ENCODE data around the gene SF3A2.

Gene SF3A2

GRCh38 chr19:2237051-2237868, 636 bp downstream of the SF3A2 start:
- H3K4me3 ChIP-seq (ENCODE audit: low read depth, low read length), result peak overlapping the region; percentile 84
- H3K4me1 ChIP-seq (ENCODE audit: control insufficient read depth, insufficient read depth, low read length), result peaks cover 4% of the 10 kb centered on the region; the same call in 1 of the 2 replicates
- no peaks in the 10 kb centered on the region for H3K9me3 ChIP-seq (ENCODE audit: control insufficient read depth, insufficient read depth, low read depth, low read length)
- H3K27ac ChIP-seq (ENCODE audit: extremely low read depth, low read depth, low read length), result peak overlapping the region; percentile 95
- ChIA-PET CTCF (interaction anchor here (0.6 to 4.5 kb wide), 9 partner anchors 22 to 400 kb away, joined by 3 to 29 read pairs (median 3); no protein-coding TSS in a partner anchor), POLR2A (interaction anchor here (0.5 to 2.5 kb wide), 3 partner anchors 12 to 81 kb away, joined by 3 to 14 read pairs (median 5); partner anchors contain the start of gene AMH)
- peaks cover 4 to 51% of the 10 kb centered on the region in 2 experiments; a peak in 2 of 3 replicates for H3K36me3 ChIP-seq (ENCODE audit: control insufficient read depth in 2 of 2, insufficient read depth in 1 of 2, low read length in 2 of 2)
- TF ChIP-seq SCRT1 (tag by site-specific recombination; IDR thresholded peaks at IDR 0.05; ENCODE audit: borderline replicate concordance) (no peak), ZSCAN23 (tag by site-specific recombination; IDR thresholded peaks at IDR 0.05) (0 out of 2 replicates have a peak, but pooled peaks have one; percentile 7), ZFP69B (tag by site-specific recombination; IDR thresholded peaks at IDR 0.05) (no peak; the same call in 1 of the 2 replicates), ZIC2 (tag by site-specific recombination; IDR thresholded peaks at IDR 0.05) (peak; percentile 63; the same call in 1 of the 2 replicates), ZXDB (tag by site-specific recombination; IDR thresholded peaks at IDR 0.05) (peak; percentile 5; the same call in 1 of the 2 replicates), KLF1 (tag by site-specific recombination; IDR thresholded peaks at IDR 0.05) (no peak), PRDM10 (tag by site-specific recombination; IDR thresholded peaks at IDR 0.05) (no peak), ZSCAN30 (tag by site-specific recombination; IDR thresholded peaks at IDR 0.05) (peak; percentile 1; the same call in 1 of the 2 replicates), ZBTB6 (tag by site-specific recombination; IDR thresholded peaks at IDR 0.05) (0 out of 2 replicates have a peak, but pooled peaks have one; percentile 7), TSHZ1 (tag by site-specific recombination; IDR thresholded peaks at IDR 0.05; ENCODE audit: borderline replicate concordance) (no peak), ZNF184 (tag by site-specific recombination; IDR thresholded peaks at IDR 0.05) (0 out of 2 replicates have a peak, but pooled peaks have one; percentile 17), SP3 (tag by site-specific recombination; IDR thresholded peaks at IDR 0.05) (peak; percentile 55; the same call in 1 of the 2 replicates), GLIS2 (tag by site-specific recombination; IDR thresholded peaks at IDR 0.05) (0 out of 2 replicates have a peak, but pooled peaks have one; percentile 7), ZNF239 (tag by site-specific recombination; IDR thresholded peaks at IDR 0.05) (0 out of 2 replicates have a peak, but pooled peaks have one; percentile 7), ZBTB10 (tag by site-specific recombination; IDR thresholded peaks at IDR 0.05) (no peak), ZNF121 (tag by site-specific recombination; IDR thresholded peaks at IDR 0.05) (peak; percentile 100)
- TF ChIP-seq, protein P1, sequence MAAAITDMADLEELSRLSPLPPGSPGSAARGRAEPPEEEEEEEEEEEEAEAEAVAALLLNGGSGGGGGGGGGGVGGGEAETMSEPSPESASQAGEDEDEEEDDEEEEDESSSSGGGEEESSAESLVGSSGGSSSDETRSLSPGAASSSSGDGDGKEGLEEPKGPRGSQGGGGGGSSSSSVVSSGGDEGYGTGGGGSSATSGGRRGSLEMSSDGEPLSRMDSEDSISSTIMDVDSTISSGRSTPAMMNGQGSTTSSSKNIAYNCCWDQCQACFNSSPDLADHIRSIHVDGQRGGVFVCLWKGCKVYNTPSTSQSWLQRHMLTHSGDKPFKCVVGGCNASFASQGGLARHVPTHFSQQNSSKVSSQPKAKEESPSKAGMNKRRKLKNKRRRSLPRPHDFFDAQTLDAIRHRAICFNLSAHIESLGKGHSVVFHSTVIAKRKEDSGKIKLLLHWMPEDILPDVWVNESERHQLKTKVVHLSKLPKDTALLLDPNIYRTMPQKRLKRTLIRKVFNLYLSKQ (tag by site-specific recombination; IDR thresholded peaks at IDR 0.05; ENCODE audit: borderline replicate concordance), result 0 out of 2 replicates have a peak, but pooled peaks have one; percentile 9
- TF ChIP-seq, protein P2, sequence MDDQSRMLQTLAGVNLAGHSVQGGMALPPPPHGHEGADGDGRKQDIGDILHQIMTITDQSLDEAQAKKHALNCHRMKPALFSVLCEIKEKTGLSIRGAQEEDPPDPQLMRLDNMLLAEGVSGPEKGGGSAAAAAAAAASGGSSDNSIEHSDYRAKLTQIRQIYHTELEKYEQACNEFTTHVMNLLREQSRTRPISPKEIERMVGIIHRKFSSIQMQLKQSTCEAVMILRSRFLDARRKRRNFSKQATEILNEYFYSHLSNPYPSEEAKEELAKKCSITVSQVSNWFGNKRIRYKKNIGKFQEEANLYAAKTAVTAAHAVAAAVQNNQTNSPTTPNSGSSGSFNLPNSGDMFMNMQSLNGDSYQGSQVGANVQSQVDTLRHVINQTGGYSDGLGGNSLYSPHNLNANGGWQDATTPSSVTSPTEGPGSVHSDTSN (CRISPR knock-in tag; IDR thresholded peaks at IDR 0.05), result 0 out of 2 replicates have a peak, but pooled peaks have one; percentile 3
- TF ChIP-seq, protein P3, sequence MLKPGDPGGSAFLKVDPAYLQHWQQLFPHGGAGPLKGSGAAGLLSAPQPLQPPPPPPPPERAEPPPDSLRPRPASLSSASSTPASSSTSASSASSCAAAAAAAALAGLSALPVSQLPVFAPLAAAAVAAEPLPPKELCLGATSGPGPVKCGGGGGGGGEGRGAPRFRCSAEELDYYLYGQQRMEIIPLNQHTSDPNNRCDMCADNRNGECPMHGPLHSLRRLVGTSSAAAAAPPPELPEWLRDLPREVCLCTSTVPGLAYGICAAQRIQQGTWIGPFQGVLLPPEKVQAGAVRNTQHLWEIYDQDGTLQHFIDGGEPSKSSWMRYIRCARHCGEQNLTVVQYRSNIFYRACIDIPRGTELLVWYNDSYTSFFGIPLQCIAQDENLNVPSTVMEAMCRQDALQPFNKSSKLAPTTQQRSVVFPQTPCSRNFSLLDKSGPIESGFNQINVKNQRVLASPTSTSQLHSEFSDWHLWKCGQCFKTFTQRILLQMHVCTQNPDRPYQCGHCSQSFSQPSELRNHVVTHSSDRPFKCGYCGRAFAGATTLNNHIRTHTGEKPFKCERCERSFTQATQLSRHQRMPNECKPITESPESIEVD (tag by site-specific recombination; IDR thresholded peaks at IDR 0.05), result no peak
